Osteocyte (in vitro differentiated cells): Measurements from ENCODE around the gene TMEM225. TPM values are rescaled to one million over a fixed set of nuclear protein-coding genes. Genes with fewer than 3 reads are reported as not detected.

ENCODE experiments used
- DNase-seq: peaks from one replicate; pipeline ENCODE4 v3.0.0; 2021; ENCODE audit warnings: mixed read lengths; ENCODE audit not compliant: unreplicated experiment; ENCODE audit errors: extremely low spot score
- H3K27ac Mint-ChIP-seq: one replicate; pipeline ENCODE4 v1.8.0; 2021; ENCODE audit warnings: mild to moderate bottlenecking, mixed read lengths; ENCODE audit not compliant: unreplicated experiment
- H3K27me3 Mint-ChIP-seq: one replicate; pipeline ENCODE4 v1.8.0; 2021; ENCODE audit warnings: mixed read lengths; ENCODE audit not compliant: unreplicated experiment
- H3K36me3 Mint-ChIP-seq: one replicate; pipeline ENCODE4 v1.8.0; 2021; ENCODE audit warnings: mixed read lengths; ENCODE audit not compliant: unreplicated experiment
- H3K4me1 Mint-ChIP-seq: one replicate; pipeline ENCODE4 v1.8.0; 2021; ENCODE audit warnings: mixed read lengths; ENCODE audit not compliant: unreplicated experiment
- H3K4me3 Mint-ChIP-seq: one replicate; pipeline ENCODE4 v1.8.0; 2021; ENCODE audit warnings: mild to moderate bottlenecking, moderate library complexity, mixed read lengths; ENCODE audit not compliant: unreplicated experiment
- H3K9me3 Mint-ChIP-seq: one replicate; pipeline ENCODE4 v1.8.0; 2021; ENCODE audit warnings: mixed read lengths; ENCODE audit not compliant: unreplicated experiment
- CTCF ChIP-seq: fragments of 200-600 bp; sonication (generic); IDR thresholded peaks from 2 replicates; pipeline ENCODE4 v1.5.0; 2021; ENCODE audit warnings: antibody characterized with exemption, mild to moderate bottlenecking, moderate library complexity
- total RNA-seq: library from RNA; stranded (reverse); gene quantifications from 2 replicates; pipeline ENCODE4 v1.2.1, GENCODE V29; 2021

TMEM225 gene
- total RNA-seq, 1 donor from 2014 or later = not detected

GRCh38 chr11:123859731-123860130, 25.7 kb downstream of the TMEM225 start:
- H3K27me3 Mint-ChIP-seq = no peaks in the 10 kb centered on the region
- no peak overlapping the region for H3K4me3 Mint-ChIP-seq
- H3K9me3 Mint-ChIP-seq = peaks cover 7% of the 10 kb centered on the region
- no peaks in the 10 kb centered on the region for H3K4me1 Mint-ChIP-seq
- no peaks in the 10 kb centered on the region for H3K36me3 Mint-ChIP-seq
- TF ChIP-seq CTCF = no peak
- H3K27ac Mint-ChIP-seq = no peak overlapping the region
- no peak for DNase-seq

GRCh38 chr11:123856444-123856843, 29.0 kb downstream of the TMEM225 start:
- Mint-ChIP-seq H3K27ac (no peak overlapping the region), H3K9me3 (peaks cover 11% of the 10 kb centered on the region), H3K36me3 (no peaks in the 10 kb centered on the region), H3K4me1 (no peaks in the 10 kb centered on the region), H3K27me3 (no peaks in the 10 kb centered on the region), H3K4me3 (no peak overlapping the region)
- no peak for TF ChIP-seq CTCF
- DNase-seq = no peak

- H3K27ac Mint-ChIP-seq = no peak overlapping the region
- no peak for DNase-seq
- no peak overlapping the region for H3K4me3 Mint-ChIP-seq
- H3K27me3 Mint-ChIP-seq = peaks cover 2% of the 10 kb centered on the region
- H3K9me3 Mint-ChIP-seq = peaks cover 11% of the 10 kb centered on the region
- TF ChIP-seq CTCF = no peak
- no peaks in the 10 kb centered on the region for H3K36me3 Mint-ChIP-seq
- no peaks in the 10 kb centered on the region for H3K4me1 Mint-ChIP-seq
Measured at GRCh38 chr11:123853038-123853437, 32.4 kb downstream of the TMEM225 start.

- peaks cover 11% of the 10 kb centered on the region for H3K9me3 Mint-ChIP-seq
- no peak overlapping the region for H3K4me3 Mint-ChIP-seq
- no peaks in the 10 kb centered on the region for H3K36me3 Mint-ChIP-seq
- TF ChIP-seq CTCF = no peak
- no peak overlapping the region for H3K27ac Mint-ChIP-seq
- no peaks in the 10 kb centered on the region for H3K4me1 Mint-ChIP-seq
- H3K27me3 Mint-ChIP-seq = peaks cover 2% of the 10 kb centered on the region
- no peak for DNase-seq
Measured at GRCh38 chr11:123852321-123852720, 33.1 kb downstream of the TMEM225 start.

GRCh38 chr11:123851110-123851509, 34.4 kb downstream of the TMEM225 start:
- Mint-ChIP-seq H3K4me3 (no peak overlapping the region), H3K27ac (no peak overlapping the region), H3K36me3 (no peaks in the 10 kb centered on the region), H3K4me1 (no peaks in the 10 kb centered on the region), H3K9me3 (peaks cover 9% of the 10 kb centered on the region), H3K27me3 (peaks cover 2% of the 10 kb centered on the region)
- DNase-seq = no peak
- no peak for TF ChIP-seq CTCF
